OCI-LY3 (cell line): ENCODE data around the gene MRPL55.

Source experiments
- H2AFZ ChIP-seq: fragments of 200-600, 300-600 bp; shearing (Covaris generic); 2 replicates; pipeline ENCODE4 v1.6.0; 2014; ENCODE audit warnings: antibody characterized with exemption, low read depth, low read length
- H3K27ac ChIP-seq: fragments of 200-600, 300-600 bp; sonication (generic); 2 replicates; pipeline ENCODE4 v1.5.1; 2014; ENCODE audit warnings: mild to moderate bottlenecking, low read length, moderate library complexity, mixed read lengths
- H3K27me3 ChIP-seq: fragments of 200-600, 300-600 bp; sonication (generic); 2 replicates; pipeline ENCODE4 v1.6.1; 2014; ENCODE audit warnings: low read depth, low read length, mixed read lengths
- H3K36me3 ChIP-seq: fragments of 200-600, 300-600 bp; sonication (generic); replicated peaks from 2 replicates; pipeline ENCODE3; 2014; ENCODE audit warnings: low read depth, low read length, mixed read lengths
- H3K4me1 ChIP-seq: fragments of 300-600, 200-600 bp; sonication (generic); 2 replicates; pipeline ENCODE4 v1.6.1; 2014; ENCODE audit warnings: low read length, mixed read lengths
- H3K4me2 ChIP-seq: fragments of 200-600, 300-600 bp; sonication (generic); 2 replicates; pipeline ENCODE4 v1.6.1; 2014; ENCODE audit warnings: low read length, mixed read lengths
- H3K4me3 ChIP-seq: fragments of 300-600, 200-600 bp; sonication (generic); 2 replicates; pipeline ENCODE4 v1.5.1; 2014; ENCODE audit warnings: antibody characterized with exemption, mild to moderate bottlenecking, low read length, moderate library complexity
- H3K79me2 ChIP-seq: fragments of 300-600, 200-600 bp; shearing (Covaris generic); 2 replicates; pipeline ENCODE4 v1.6.1; 2014; ENCODE audit warnings: mild to moderate bottlenecking, low read length, mixed read lengths
- H3K9ac ChIP-seq: fragments of 300-600, 200-600 bp; shearing (Covaris generic); 2 replicates; pipeline ENCODE4 v1.6.0; 2014; ENCODE audit warnings: mild to moderate bottlenecking, low read length, moderate library complexity
- H3K9me3 ChIP-seq: fragments of 200-600, 300-600 bp; shearing (Covaris generic); 2 replicates; pipeline ENCODE4 v1.6.1; 2014; ENCODE audit warnings: low read length, mixed read lengths; ENCODE audit not compliant: insufficient read depth
- H4K20me1 ChIP-seq: fragments of 200-600, 300-600 bp; sonication (generic); 2 replicates; pipeline ENCODE4 v1.6.1; 2016; ENCODE audit warnings: low read length, mixed read lengths; ENCODE audit not compliant: insufficient read depth
- CTCF ChIP-seq: fragments of 200-600, 300-600 bp; sonication (generic); IDR thresholded peaks from 2 replicates; pipeline ENCODE4 v1.5.1; 2014; ENCODE audit warnings: antibody characterized with exemption, low read length, low read depth
- EZH2phosphoT487 ChIP-seq: fragments of 200-600 bp; shearing (Covaris generic); IDR thresholded peaks from 2 replicates; pipeline ENCODE4 v1.6.1; 2018; ENCODE audit warnings: antibody characterized with exemption, mixed run types, low read depth

MRPL55 gene

DNA sequence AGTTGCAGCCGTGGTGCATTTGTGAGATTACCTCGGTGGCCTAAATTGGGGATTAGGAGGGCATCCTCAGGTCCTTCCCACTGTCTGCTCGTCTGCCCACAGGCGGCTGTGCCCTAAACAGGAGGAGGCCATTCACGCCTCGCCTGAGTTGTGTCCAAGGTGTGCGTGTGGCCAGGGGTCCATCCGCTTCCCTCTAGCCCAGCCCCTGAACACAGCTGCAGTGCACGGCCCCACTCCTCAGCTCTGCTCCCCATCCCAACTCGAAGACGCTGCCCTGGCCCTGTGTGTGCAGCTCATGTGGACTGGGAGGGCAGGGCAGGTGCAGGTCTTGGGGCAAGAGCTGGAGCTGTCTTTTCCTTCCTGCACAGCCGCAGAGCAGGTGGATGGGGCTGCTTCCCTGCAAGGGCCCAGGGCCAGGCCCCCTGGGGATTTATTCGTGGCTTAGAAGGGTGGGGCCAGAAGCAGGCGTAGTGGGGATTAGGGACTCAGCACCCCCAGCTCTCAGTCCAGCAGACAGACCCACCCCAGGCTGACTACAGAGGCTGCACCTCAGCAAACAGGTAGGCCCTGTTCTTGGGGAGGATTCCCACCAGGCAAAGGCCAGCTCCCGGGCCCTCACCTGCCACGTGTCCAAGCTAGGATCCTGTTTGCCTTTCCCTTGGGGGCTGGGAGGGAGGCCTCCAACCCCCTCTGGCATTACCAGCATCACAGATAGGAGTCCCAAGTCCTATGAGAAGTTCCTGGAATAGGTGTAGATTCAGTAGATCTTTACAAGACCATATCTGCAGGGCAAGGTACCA, 35.3 kb upstream of the MRPL55 start:
- Histone ChIP-seq H3K4me3 (no peak overlapping the region), H3K36me3 (peaks cover 12% of the 10 kb centered on the region), H4K20me1 (peaks cover 39% of the 10 kb centered on the region), H3K9me3 (no peaks in the 10 kb centered on the region), H3K4me1 (peaks cover 7% of the 10 kb centered on the region), H3K27ac (no peak overlapping the region), H3K27me3 (no peaks in the 10 kb centered on the region), H3K4me2 (no peak overlapping the region), H3K79me2 (peaks cover 66% of the 10 kb centered on the region), H3K9ac (no peak overlapping the region), H2AFZ (no peak overlapping the region)
- TF ChIP-seq CTCF = no peak
- no peak for TF ChIP-seq EZH2phosphoT487

DNA sequence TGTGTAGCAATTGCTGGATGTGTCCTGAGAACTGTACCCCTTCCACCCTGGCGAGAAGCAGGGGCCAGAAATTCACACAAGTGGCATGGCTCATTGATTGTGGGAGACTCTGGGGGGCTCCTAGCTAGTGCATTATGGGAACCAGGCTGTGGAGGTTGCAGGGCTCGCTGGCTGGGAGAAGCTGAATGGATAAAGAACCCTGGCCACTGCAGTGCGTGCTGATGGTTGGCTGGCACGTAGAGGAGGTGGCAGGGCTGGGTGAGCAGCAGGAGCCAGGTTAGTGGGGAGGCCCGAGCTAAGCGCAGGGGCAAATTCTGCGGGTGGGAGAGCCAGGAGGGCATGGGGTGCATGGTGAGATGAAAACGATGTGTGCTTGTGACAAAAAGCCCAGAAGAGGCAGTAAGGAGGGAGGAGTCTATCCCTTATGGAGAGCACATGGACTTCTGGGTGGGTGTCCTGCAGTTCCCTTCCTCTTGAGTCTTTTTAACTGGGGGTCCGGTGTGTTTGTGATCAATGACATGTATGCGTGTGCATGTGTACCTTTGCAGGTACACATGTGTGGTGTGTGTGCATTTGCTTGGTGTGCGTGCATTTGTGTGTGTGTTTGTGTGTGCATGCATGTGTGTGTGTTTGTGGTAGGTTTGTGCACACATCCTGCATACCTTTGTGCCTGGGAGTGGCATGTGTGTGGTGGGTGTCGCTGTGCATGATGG, 34.5 kb upstream of the MRPL55 start:
- no peak overlapping the region for H3K4me3 ChIP-seq
- H3K79me2 ChIP-seq = peaks cover 66% of the 10 kb centered on the region
- no peaks in the 10 kb centered on the region for H3K9me3 ChIP-seq
- no peak for TF ChIP-seq EZH2phosphoT487
- TF ChIP-seq CTCF = no peak
- peaks cover 10% of the 10 kb centered on the region for H3K4me1 ChIP-seq
- H3K27ac ChIP-seq = no peak overlapping the region
- H4K20me1 ChIP-seq = peaks cover 39% of the 10 kb centered on the region
- H3K9ac ChIP-seq = no peak overlapping the region
- no peaks in the 10 kb centered on the region for H3K27me3 ChIP-seq
- H3K4me2 ChIP-seq = no peak overlapping the region
- H3K36me3 ChIP-seq = peaks cover 12% of the 10 kb centered on the region
- no peak overlapping the region for H2AFZ ChIP-seq

- TF ChIP-seq EZH2phosphoT487 (no peak), CTCF (no peak)
- Histone ChIP-seq H4K20me1 (peaks cover 36% of the 10 kb centered on the region), H3K4me1 (peaks cover 16% of the 10 kb centered on the region), H3K4me3 (no peak overlapping the region), H3K27ac (no peak overlapping the region), H3K36me3 (peaks cover 9% of the 10 kb centered on the region), H3K79me2 (peaks cover 66% of the 10 kb centered on the region), H3K9ac (no peak overlapping the region), H3K9me3 (no peaks in the 10 kb centered on the region), H3K27me3 (no peaks in the 10 kb centered on the region), H3K4me2 (no peak overlapping the region), H2AFZ (no peak overlapping the region)
Observed at GRCh38 chr1:228142701-228143136, 33.6 kb upstream of the MRPL55 start.

- TF ChIP-seq CTCF (no peak), EZH2phosphoT487 (no peak)
- H3K4me3 ChIP-seq = no peak overlapping the region
- H3K27ac ChIP-seq = no peak overlapping the region
- peaks cover 36% of the 10 kb centered on the region for H4K20me1 ChIP-seq
- H3K36me3 ChIP-seq = peaks cover 9% of the 10 kb centered on the region
- peaks cover 66% of the 10 kb centered on the region for H3K79me2 ChIP-seq
- no peak overlapping the region for H2AFZ ChIP-seq
- no peaks in the 10 kb centered on the region for H3K9me3 ChIP-seq
- no peaks in the 10 kb centered on the region for H3K27me3 ChIP-seq
- H3K4me1 ChIP-seq = peaks cover 16% of the 10 kb centered on the region
- H3K4me2 ChIP-seq = peak overlapping the region; percentile 87
- no peak overlapping the region for H3K9ac ChIP-seq
Observed at GRCh38 chr1:228142155-228142691, 33.1 kb upstream of the MRPL55 start.
